ENCODE data around the gene TWNK.

Gene TWNK

DNA sequence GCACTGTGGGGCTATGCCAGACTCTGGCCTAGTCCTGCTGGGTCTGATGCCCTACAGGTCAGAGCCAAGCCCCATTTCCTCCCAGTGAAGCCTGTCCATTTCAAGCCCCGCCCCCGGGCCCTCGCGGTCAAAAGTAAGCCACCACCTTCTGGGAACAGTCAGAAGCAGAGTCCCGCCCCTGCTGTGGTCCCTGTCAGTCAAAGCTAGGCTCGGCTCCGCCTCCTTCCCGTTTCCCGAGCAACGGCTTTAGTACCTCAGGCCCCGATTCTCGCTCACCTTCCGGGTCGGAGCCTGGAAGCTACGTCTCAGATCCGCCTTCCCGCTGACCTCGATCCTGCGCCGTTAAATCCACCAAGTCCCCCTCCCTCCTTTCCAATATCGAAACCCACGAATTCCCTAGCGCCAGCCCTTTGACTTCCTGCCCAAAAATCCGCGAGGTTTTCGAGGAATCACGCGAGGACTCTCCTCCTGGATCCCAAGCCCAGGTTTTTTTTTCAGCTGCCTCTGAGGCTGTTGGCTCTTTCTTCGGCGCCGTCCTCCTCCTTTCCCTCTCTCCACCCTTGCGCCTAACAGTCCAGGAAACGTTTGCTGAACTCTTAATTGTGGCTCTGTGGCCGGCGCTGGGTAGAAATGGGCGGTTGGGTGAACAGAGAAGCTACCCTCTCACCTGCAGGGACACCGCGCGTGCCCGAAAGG is 55.5 kb downstream of the TWNK start:
- TF ChIP-seq, protein P1, sequence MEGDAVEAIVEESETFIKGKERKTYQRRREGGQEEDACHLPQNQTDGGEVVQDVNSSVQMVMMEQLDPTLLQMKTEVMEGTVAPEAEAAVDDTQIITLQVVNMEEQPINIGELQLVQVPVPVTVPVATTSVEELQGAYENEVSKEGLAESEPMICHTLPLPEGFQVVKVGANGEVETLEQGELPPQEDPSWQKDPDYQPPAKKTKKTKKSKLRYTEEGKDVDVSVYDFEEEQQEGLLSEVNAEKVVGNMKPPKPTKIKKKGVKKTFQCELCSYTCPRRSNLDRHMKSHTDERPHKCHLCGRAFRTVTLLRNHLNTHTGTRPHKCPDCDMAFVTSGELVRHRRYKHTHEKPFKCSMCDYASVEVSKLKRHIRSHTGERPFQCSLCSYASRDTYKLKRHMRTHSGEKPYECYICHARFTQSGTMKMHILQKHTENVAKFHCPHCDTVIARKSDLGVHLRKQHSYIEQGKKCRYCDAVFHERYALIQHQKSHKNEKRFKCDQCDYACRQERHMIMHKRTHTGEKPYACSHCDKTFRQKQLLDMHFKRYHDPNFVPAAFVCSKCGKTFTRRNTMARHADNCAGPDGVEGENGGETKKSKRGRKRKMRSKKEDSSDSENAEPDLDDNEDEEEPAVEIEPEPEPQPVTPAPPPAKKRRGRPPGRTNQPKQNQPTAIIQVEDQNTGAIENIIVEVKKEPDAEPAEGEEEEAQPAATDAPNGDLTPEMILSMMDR (IDR thresholded peaks at IDR 0.05; ENCODE audit: insufficient read depth, low read depth, low read length, missing control alignments): no peak
- DNase-seq (ENCODE audit: low read depth): peak; percentile 92
- peak overlapping the region; percentile 68 for H3K4me3 ChIP-seq (ENCODE audit: low read length)

DNA sequence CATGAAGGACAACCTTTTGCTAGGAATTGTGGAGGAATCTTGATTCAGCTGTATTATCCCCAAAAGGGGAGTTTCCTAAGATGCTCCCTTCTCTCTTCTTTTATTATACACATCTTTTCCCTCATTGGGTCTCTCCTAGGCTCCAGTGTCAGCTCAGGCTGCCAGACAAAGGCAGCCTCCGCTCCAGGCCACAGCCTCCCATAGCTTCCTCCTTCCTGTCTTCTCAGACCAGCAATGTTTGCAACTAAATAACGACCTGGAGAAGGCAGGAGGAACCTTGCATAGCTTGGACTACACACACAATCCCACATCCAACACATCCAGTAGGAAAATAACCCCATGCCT is 56.0 kb downstream of the TWNK start:
- H3K4me3 ChIP-seq (ENCODE audit: low read length): peak overlapping the region; percentile 68
- DNase-seq (ENCODE audit: low read depth): no peak
- TF ChIP-seq, protein P1 (IDR thresholded peaks at IDR 0.05; ENCODE audit: insufficient read depth, low read depth, low read length, missing control alignments): no peak

Measured in epithelial cell of esophagus (primary cell).